ENCODE measurements around the gene PARVB. TPM values are rescaled to one million over a fixed set of nuclear protein-coding genes. Genes with fewer than 3 reads are reported as not detected.

PARVB gene
- total RNA-seq, 4 donors from 2014 or later, result 10.5 to 25.1 (median 14.6) TPM

DNA sequence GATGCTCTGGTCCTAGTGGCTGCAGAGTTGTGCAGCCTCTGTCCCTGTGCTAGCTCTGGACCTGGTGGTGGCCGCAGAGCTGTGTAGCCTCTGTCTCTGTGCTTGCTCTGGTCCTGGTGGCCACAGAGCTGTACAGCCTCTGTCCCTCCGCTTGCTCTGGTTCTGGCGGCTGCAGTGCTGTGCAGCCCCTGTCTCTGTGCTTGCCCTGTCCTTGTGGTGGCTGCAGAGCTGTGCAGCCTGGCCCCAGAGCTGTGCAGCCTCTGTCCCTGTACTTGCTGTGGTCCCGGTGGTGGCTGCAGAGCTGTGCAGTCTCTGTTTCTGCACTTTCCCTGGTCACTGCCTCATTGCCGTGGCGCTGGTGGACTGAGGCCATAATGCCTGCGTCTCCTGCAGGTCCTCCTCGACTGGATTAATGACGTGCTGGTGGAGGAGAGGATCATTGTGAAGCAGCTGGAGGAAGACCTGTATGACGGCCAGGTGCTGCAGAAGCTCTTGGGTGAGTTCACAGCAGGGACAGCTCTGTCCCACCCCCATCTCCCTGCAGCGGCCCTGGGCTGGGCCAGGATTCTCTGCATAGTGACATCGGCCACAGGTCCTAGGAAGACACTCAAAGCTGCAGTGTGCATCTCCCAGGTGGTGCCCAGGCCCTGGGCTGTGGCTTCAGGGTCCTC lies 94.7 kb downstream of the PARVB start:
- WGBS, 2 donors, result 76 to 83% methylated on average over 9 to 12 of the region's 12 CpGs
- TF ChIP-seq POLR2A (IDR thresholded peaks at IDR 0.05), result no peak
- TF ChIP-seq, protein P1, sequence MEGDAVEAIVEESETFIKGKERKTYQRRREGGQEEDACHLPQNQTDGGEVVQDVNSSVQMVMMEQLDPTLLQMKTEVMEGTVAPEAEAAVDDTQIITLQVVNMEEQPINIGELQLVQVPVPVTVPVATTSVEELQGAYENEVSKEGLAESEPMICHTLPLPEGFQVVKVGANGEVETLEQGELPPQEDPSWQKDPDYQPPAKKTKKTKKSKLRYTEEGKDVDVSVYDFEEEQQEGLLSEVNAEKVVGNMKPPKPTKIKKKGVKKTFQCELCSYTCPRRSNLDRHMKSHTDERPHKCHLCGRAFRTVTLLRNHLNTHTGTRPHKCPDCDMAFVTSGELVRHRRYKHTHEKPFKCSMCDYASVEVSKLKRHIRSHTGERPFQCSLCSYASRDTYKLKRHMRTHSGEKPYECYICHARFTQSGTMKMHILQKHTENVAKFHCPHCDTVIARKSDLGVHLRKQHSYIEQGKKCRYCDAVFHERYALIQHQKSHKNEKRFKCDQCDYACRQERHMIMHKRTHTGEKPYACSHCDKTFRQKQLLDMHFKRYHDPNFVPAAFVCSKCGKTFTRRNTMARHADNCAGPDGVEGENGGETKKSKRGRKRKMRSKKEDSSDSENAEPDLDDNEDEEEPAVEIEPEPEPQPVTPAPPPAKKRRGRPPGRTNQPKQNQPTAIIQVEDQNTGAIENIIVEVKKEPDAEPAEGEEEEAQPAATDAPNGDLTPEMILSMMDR (IDR thresholded peaks at IDR 0.05), result no peak
- no peak for DNase-seq (ENCODE audit: low spot score in 2 of 2)
- no peak overlapping the region for H3K4me3 ChIP-seq (ENCODE audit: low read depth, poor library complexity, severe bottlenecking)
- intact Hi-C loops (cut with DNase I; ENCODE audit: low total_unique reads), result no loop called here

GRCh38 chr22:44119669-44120313 lies 95.7 kb downstream of the PARVB start:
- intact Hi-C loops (cut with DNase I; ENCODE audit: low total_unique reads), result no loop called here
- no peak for DNase-seq (ENCODE audit: low spot score in 2 of 2)
- 88 to 92% methylated on average over 19 to 23 of the region's 23 CpGs for WGBS, 2 donors

DNA sequence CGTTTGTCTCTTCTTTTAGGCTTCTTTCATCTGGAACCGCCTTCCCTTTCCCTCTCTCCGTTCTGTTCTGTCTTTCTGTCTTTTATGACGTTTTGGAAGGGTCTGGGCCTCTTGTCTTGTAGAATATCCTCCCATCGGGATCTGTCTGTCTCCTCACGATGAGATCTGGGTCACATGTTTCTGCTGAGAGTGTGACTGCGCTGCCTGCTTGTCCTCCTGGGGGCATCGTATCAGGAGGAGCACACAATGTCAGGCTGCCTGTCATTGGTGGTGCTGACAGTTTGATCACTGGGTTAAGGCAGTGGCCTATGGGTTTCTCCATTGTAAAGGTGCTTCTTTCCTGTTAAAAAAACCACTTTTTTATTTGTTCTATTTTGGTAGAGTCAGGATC lies 96.2 kb downstream of the PARVB start:
- TF ChIP-seq, protein P1 (IDR thresholded peaks at IDR 0.05), result no peak
- TF ChIP-seq POLR2A (IDR thresholded peaks at IDR 0.05), result no peak
- intact Hi-C loops (cut with DNase I; ENCODE audit: low total_unique reads), result no loop called here
- 89 to 91% methylated on average over 8 of the region's 8 CpGs for WGBS, 2 donors
- DNase-seq (ENCODE audit: low spot score in 2 of 2), result no peak
- no peak overlapping the region for H3K4me3 ChIP-seq (ENCODE audit: low read depth, poor library complexity, severe bottlenecking)

More at GRCh38 chr22:44119669-44120313, 95.7 kb downstream of the PARVB start:
- no peak overlapping the region for H3K4me3 ChIP-seq (ENCODE audit: low read depth, poor library complexity, severe bottlenecking)
- TF ChIP-seq, protein P1 (IDR thresholded peaks at IDR 0.05), result no peak
- TF ChIP-seq POLR2A (IDR thresholded peaks at IDR 0.05), result no peak

DNA sequence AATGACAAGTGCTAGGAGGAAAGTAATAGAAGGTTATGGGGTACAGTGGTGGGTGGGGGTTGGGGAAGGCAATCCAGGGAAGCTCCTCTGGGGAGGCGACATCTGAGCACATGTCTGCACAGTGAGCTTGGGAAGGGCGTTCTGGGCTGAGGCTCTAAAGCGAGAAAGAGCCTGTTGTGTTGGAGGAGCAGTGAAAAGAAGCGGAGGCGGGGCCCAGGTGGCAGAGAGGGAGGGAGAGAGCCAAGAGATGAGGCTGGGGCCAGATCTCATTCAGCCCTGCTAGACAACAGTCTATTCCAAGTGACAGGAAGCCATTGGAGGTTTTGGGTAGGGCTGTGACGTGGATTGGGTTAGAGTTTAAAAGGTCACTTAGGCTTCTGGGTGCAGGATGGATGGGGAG lies 101.3 kb downstream of the PARVB start:
- 79 to 82% methylated on average over 6 of the region's 6 CpGs for WGBS, 2 donors
- no peak for DNase-seq (ENCODE audit: low spot score in 2 of 2)
- intact Hi-C loops (cut with DNase I; ENCODE audit: low total_unique reads), result no loop called here
- no peak for TF ChIP-seq POLR2A (IDR thresholded peaks at IDR 0.05)
- TF ChIP-seq, protein P1 (IDR thresholded peaks at IDR 0.05), result no peak
- H3K4me3 ChIP-seq (ENCODE audit: low read depth, poor library complexity, severe bottlenecking), result no peak overlapping the region

GRCh38 chr22:44126807-44127206 lies 102.7 kb downstream of the PARVB start:
- WGBS, 2 donors, result 84 to 93% methylated on average over 2 of the region's 2 CpGs
- no peak overlapping the region for H3K4me3 ChIP-seq (ENCODE audit: low read depth, poor library complexity, severe bottlenecking)
- TF ChIP-seq POLR2A (IDR thresholded peaks at IDR 0.05), result no peak
- TF ChIP-seq, protein P1 (IDR thresholded peaks at IDR 0.05), result no peak
- DNase-seq (ENCODE audit: low spot score in 2 of 2), result no peak
- intact Hi-C loops (cut with DNase I; ENCODE audit: low total_unique reads), result no loop called here
